Myocyte (in vitro differentiated cells): ENCODE results near the gene CHRNA3. TPM values are rescaled to one million over a fixed set of nuclear protein-coding genes. Genes with fewer than 3 reads are reported as not detected.
"Not testable (repeated sequence)": the region's sequence is repeated elsewhere in the genome, so short reads cannot be mapped to it uniquely, and the experiment has no call there.

Experiments used
- DNase-seq: peaks from one replicate; pipeline ENCODE4 v3.0.0-alpha.2; 2012; ENCODE audit warnings: low read depth
- total RNA-seq: library from RNA; depleted of rRNA; stranded (reverse); fragments of >200 nt; gene quantifications from 2 replicates; pipeline ENCODE4 v1.2.3, GENCODE V29; 2014

Gene CHRNA3
- total RNA-seq, 1 donor from 2014 or later: 0.45 TPM

DNA sequence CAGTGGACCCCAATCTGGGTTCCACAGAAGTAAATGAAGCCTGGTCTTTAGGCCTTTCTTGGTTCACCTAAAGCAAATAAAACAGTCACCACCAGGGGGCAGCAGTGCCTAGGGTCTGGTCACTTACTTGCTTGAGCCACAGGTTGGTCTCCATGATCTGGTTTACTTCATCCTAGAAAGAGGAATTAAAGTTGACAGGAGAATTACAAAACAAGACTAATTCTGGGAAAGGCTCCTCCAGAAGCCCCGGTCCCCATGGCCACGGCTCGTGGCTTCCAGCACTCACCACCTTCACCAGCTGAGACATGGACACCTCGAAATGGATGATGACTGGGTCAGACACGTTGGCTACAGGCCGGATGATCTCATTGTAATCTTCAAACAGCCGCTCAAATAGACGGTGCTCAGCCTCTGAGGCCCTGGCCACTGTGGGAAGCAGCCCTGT is 2.3 kb downstream of the CHRNA3 start:
- peak; percentile 86 for DNase-seq

DNA sequence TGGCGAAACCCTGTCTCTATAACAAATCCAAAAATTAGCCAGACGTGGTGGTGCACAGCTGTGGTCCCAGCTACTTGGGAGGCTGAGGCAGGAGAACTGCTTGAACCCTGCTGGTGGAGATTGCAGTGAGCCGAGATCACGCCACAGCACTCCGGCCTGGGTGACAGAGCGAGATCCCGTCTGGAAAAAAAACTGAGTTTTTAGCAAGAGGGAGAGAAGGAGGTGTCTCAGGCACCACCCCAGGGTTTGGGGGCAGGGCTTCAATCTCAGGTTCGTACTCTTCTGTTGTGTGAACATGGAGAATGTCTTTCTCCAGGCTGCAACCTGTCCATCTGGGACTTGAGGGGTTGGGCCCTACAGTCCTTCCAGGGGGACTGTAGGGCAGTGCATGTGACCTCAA is 2.7 kb downstream of the CHRNA3 start:
- DNase-seq: no peak

- peak; percentile 28 for DNase-seq
Measured at GRCh38 chr15:78617516-78617915, 3.3 kb downstream of the CHRNA3 start.

GRCh38 chr15:78617076-78617475 is 3.7 kb downstream of the CHRNA3 start:
- no peak for DNase-seq

DNA sequence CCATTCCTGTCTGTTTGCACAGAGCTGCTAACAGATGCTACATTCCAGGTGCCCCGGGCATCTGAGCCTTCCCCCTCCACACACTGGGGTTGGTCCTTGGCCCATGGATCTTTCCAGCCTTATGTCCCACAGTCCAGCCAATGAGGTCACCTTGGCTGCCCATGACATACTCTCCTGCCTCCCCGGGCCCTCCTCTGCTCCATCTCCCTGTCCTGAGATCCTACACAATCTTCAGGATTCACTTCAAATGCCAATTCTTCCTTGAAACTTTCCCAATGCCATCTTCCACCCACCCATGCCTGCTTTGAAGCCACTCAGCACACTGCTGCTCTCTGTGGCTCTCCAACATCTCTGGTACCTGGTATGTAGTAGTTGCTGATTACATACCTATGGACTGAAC is 4.3 kb downstream of the CHRNA3 start:
- no peak for DNase-seq

DNA sequence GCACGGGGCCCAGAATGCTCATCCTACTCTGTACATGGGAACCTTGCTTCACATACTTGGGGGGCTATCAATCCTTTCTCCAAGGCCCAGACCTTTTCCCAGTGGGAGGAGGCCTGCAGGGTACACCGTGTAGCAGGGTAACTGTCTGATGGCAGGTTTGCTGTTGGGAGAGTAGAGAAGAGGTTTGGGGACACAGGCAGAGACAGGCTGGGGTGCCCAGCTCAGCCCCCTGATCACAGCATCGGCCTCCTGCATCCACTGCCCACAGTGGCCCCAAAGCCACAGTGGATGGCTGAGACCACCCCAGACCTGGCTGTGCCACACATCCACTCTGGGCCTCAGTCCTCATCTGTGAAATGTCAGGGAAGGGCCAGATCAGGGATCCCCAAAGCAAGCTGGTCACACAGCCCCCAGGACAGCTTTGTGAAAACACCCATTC is 5.6 kb downstream of the CHRNA3 start:
- no peak for DNase-seq

GRCh38 chr15:78614021-78614420 is 6.8 kb downstream of the CHRNA3 start:
- no peak for DNase-seq

- DNase-seq: not testable (repeated sequence)
Measured at GRCh38 chr15:78609551-78609950, 11.2 kb downstream of the CHRNA3 start.

GRCh38 chr15:78605680-78606079 is 15.1 kb downstream of the CHRNA3 start:
- DNase-seq: no peak

GRCh38 chr15:78605201-78605600 is 15.6 kb downstream of the CHRNA3 start:
- no peak for DNase-seq

DNA sequence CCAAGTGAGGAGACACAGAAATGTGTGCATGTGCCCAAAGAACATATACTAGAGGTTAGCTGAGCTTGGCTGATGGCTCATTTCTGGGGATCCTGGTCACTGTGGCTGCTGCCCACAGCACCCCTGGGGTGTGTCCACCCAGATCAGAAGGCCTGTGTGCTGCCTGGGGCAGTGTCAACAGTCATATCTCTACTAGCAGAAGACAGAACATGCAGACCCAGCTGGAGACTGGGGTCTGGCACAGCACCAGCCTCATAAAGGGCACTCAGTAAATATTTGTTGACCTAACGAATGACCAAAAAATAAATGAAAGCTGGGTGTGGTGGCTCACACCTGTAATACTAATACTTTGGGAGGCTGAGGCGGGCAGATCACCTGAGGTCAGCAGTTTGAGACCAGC is 16.4 kb downstream of the CHRNA3 start:
- DNase-seq: no peak

GRCh38 chr15:78603467-78603866 is 17.3 kb downstream of the CHRNA3 start:
- no peak for DNase-seq

DNA sequence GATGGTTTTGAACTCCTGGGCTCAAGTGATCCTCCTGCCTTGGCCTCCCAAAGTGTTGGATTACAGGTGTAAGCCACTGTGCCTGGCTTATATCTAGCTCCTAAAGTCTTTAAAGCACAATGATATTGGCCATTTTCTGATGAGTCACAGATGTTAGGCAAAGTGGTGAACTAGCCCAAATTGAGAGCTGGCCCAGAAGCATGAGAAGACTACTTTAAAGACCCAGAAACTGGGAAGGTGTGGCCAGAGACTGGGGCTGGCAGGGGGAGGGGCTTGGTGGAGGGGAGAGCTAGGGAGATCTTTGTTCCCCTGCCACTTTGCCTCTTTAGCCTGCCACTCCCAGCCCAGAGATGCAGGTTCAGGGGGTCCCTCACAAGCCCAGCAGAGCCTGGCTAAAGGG is 21.6 kb downstream of the CHRNA3 start:
- DNase-seq: no peak

DNA sequence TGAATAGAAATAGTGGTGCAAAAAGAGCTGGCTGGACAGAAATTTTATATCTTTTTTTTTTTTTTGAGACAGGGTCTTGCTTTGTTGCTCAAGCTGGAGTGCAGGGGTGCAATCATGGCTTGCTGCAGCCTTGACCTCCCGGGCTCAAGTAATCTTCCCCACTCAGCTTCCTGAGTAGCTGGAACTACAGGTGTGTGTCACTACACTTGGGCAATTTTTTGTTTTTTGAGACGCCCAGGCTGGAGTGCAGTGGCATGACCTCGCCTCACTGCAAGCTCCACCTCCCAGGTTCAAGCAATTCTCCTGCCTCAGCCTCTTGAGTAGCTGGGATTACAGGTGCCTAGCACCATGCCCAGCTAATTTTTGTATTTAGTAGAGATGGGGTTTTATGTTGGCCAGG is 22.4 kb downstream of the CHRNA3 start:
- no peak for DNase-seq

- DNase-seq: no peak
Measured at GRCh38 chr15:78597583-78597982, 23.2 kb downstream of the CHRNA3 start.

- no peak for DNase-seq
Measured at GRCh38 chr15:78574944-78575343, 45.9 kb downstream of the CHRNA3 start.

GRCh38 chr15:78573416-78573815 is 47.4 kb downstream of the CHRNA3 start:
- DNase-seq: no peak

GRCh38 chr15:78571382-78571781 is 49.4 kb downstream of the CHRNA3 start:
- DNase-seq: no peak

- DNase-seq: no peak
Measured at GRCh38 chr15:78570710-78571109, 50.1 kb downstream of the CHRNA3 start.

DNA sequence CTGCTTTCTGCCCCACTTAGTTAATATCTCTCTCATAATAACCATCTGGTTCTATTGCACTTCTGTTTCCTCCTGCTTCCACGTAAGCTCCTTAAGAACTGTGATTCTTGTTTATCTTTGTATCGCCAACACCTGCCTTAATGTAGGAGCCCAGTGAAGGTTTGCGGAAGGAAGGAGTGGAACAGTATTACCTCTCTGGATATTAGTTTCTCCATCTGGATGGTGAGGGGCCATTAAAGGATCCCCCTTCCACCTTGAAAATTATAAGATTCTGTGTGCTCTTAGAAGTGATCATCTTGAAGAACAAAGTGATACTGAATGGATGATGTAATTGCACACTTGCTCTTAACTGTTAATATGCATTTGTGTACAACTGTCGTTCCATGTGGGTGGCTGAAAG is 53.3 kb downstream of the CHRNA3 start:
- DNase-seq: no peak

- DNase-seq: peak; percentile 17
Measured at GRCh38 chr15:78565951-78566774, 54.6 kb downstream of the CHRNA3 start.

DNA sequence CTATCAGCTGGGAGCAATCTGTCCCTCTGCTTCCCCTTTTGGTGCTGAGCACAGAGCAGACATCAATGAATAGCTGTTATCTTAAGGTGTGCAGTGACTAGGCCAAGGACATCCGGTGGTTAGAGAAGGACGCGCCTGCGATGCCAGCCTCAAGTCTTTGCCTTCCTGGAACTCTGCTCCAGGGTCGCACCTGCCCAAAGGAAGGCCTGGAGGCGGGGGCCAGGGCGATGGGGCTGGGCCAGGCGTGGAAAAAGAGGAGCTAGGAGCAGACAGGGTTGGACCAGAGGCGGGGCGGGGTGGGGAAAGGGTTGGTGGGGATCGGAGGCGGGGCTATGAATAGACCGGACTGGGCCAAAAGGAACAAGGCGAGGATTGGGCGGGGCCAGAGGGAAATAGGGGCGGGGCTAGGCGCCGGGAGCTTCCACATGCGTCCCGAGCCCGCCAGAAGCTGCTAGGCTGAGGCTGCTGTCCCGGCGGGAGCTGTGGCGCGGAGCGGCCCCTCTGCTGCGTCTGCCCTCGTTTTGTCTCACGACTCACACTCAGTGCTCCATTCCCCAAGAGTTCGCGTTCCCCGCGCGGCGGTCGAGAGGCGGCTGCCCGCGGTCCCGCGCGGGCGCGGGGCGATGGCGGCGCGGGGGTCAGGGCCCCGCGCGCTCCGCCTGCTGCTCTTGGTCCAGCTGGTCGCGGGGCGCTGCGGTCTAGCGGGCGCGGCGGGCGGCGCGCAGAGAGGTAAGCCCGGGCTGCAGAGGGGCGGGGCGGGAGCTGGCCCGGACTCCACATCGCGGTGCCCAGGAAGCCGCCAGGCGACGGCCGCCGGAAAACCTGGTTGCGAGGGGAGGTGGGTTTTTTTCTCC is 55.5 kb downstream of the CHRNA3 start, which contains the start of gene CHRNA5:
TSS of gene CHRNA5 (plus strand) at position 424 of the 854 bp plus-strand sequence. CDS start at position 624, 200 bp downstream.
- peak; percentile 84 for DNase-seq
